Measurements from ENCODE around the gene IRX2.

DNA sequence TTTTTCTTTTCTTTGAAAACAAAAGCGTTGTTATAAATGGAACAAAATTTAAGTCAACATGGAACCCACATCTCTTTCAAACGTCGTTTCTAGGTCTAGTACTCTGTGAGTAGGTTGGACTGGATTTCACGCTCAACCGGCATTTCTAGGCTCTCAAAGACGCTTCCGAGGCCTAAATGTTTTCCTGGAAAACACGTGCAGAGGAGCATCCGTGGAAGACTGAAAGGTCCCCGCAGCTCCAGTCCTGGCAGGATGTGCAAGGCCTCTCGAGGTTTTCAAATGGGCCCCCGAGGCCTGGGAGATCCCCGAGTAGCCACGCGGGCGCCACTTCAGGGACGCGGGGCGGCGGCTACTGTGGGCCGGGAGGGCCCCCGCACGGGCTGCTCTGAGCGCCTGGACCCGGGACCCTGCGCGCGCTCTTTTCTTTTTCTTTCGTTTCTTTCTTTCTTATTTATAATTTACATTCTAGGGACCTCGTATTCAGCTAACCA, 4.2 kb upstream of the IRX2 start:
- no peak for TF ChIP-seq POLR2A (IDR thresholded peaks at IDR 0.05)
- TF ChIP-seq, protein P1, sequence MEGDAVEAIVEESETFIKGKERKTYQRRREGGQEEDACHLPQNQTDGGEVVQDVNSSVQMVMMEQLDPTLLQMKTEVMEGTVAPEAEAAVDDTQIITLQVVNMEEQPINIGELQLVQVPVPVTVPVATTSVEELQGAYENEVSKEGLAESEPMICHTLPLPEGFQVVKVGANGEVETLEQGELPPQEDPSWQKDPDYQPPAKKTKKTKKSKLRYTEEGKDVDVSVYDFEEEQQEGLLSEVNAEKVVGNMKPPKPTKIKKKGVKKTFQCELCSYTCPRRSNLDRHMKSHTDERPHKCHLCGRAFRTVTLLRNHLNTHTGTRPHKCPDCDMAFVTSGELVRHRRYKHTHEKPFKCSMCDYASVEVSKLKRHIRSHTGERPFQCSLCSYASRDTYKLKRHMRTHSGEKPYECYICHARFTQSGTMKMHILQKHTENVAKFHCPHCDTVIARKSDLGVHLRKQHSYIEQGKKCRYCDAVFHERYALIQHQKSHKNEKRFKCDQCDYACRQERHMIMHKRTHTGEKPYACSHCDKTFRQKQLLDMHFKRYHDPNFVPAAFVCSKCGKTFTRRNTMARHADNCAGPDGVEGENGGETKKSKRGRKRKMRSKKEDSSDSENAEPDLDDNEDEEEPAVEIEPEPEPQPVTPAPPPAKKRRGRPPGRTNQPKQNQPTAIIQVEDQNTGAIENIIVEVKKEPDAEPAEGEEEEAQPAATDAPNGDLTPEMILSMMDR (IDR thresholded peaks at IDR 0.05 in 4 of 5, conservative IDR thresholded peaks at IDR 0.05 in 1 of 5), result no peak
